Measurements from ENCODE around the gene VAMP8.

Gene VAMP8

DNA sequence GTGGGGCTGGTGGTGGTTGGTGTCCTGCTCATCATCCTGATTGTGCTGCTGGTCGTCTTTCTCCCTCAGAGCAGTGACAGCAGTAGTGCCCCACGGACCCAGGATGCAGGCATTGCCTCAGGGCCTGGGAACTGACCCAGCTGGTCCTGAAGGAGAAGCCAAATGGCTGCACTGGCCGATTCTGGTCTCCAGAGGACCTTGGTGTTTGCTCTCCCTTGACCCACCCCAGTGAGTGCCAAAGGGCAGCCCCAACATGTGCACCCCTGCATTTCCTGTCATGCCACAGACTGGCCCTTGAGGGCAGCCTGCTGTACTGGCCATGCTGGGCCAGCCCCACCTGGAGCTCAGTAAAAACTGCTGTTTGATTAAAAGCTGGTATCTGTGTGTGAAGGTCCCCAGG, 15.6 kb downstream of the VAMP8 start:
- Histone ChIP-seq H3K9me2 (replicated peaks; ENCODE audit: control insufficient read depth, low read length) (no peaks in the 10 kb centered on the region), H3F3A (ENCODE audit: control insufficient read depth, insufficient read depth) (no peaks in the 10 kb centered on the region), H3K27me3 (ENCODE audit: control insufficient read depth, low read length) (no peaks in the 10 kb centered on the region), H3K4me1 (ENCODE audit: control insufficient read depth, low read length) (peaks cover 29% of the 10 kb centered on the region), H3K4me3 (ENCODE audit: low read length) (no peak overlapping the region), H3K9me3 (ENCODE audit: control insufficient read depth, insufficient read depth, low read length) (no peaks in the 10 kb centered on the region), H3K79me2 (ENCODE audit: control insufficient read depth, low read length) (peaks cover 34% of the 10 kb centered on the region), H3K36me3 (ENCODE audit: control insufficient read depth, low read length) (peaks cover 18% of the 10 kb centered on the region), H3K27ac (ENCODE audit: low read depth, low read length) (no peak overlapping the region), H3K4me2 (ENCODE audit: low read length) (no peak overlapping the region), H4K20me1 (ENCODE audit: control insufficient read depth, insufficient read depth, low read depth, low read length) (no peaks in the 10 kb centered on the region)
- TF ChIP-seq, protein P1, sequence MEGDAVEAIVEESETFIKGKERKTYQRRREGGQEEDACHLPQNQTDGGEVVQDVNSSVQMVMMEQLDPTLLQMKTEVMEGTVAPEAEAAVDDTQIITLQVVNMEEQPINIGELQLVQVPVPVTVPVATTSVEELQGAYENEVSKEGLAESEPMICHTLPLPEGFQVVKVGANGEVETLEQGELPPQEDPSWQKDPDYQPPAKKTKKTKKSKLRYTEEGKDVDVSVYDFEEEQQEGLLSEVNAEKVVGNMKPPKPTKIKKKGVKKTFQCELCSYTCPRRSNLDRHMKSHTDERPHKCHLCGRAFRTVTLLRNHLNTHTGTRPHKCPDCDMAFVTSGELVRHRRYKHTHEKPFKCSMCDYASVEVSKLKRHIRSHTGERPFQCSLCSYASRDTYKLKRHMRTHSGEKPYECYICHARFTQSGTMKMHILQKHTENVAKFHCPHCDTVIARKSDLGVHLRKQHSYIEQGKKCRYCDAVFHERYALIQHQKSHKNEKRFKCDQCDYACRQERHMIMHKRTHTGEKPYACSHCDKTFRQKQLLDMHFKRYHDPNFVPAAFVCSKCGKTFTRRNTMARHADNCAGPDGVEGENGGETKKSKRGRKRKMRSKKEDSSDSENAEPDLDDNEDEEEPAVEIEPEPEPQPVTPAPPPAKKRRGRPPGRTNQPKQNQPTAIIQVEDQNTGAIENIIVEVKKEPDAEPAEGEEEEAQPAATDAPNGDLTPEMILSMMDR (IDR thresholded peaks at IDR 0.05; ENCODE audit: low read depth, low read length, poor library complexity, severe bottlenecking): no peak
- no peak for TF ChIP-seq EZH2phosphoT487 (IDR thresholded peaks at IDR 0.05; ENCODE audit: borderline replicate concordance, low read length)

DNA sequence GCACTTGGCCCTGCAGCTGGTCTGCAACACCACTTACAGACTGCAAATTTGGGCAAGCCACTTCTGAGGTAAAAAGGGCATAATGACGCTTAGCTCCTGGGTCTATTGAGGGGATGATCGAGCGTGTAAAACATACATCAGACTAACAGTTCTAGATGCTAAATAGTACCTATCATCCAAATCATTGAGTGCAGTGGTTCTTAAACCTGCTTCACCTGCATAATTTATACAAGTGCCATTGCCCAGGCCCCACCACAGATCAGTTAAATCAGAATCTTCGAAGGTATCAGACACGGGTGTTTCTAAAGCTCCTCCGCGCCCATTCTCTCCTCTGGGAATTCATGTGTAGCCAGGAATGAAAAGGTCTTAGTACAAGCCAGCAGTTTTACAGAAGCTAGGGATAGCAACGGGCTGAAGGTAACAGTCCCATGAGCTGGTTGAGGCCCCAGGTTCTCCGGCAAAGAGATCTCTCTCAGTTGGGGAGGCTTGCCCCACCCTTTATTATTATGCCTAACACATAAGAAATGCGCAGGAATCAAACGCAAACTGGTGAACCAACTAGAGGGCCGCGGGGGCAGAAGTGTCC, 17.4 kb downstream of the VAMP8 start:
- peaks cover 34% of the 10 kb centered on the region for H3K79me2 ChIP-seq (ENCODE audit: control insufficient read depth, low read length)
- no peaks in the 10 kb centered on the region for H3F3A ChIP-seq (ENCODE audit: control insufficient read depth, insufficient read depth)
- no peaks in the 10 kb centered on the region for H3K9me3 ChIP-seq (ENCODE audit: control insufficient read depth, insufficient read depth, low read length)
- peak overlapping the region; percentile 85 for H3K4me2 ChIP-seq (ENCODE audit: low read length)
- H3K27me3 ChIP-seq (ENCODE audit: control insufficient read depth, low read length): no peaks in the 10 kb centered on the region
- peak overlapping the region; percentile 25 for H3K27ac ChIP-seq (ENCODE audit: low read depth, low read length)
- TF ChIP-seq, protein P1 (IDR thresholded peaks at IDR 0.05; ENCODE audit: low read depth, low read length, poor library complexity, severe bottlenecking): no peak
- TF ChIP-seq EZH2phosphoT487 (IDR thresholded peaks at IDR 0.05; ENCODE audit: borderline replicate concordance, low read length): no peak
- no peaks in the 10 kb centered on the region for H4K20me1 ChIP-seq (ENCODE audit: control insufficient read depth, insufficient read depth, low read depth, low read length)
- peak overlapping the region; percentile 96 for H3K4me3 ChIP-seq (ENCODE audit: low read length)
- H3K4me1 ChIP-seq (ENCODE audit: control insufficient read depth, low read length): peaks cover 36% of the 10 kb centered on the region
- H3K9me2 ChIP-seq (replicated peaks; ENCODE audit: control insufficient read depth, low read length): no peaks in the 10 kb centered on the region
- peaks cover 22% of the 10 kb centered on the region for H3K36me3 ChIP-seq (ENCODE audit: control insufficient read depth, low read length)

DNA sequence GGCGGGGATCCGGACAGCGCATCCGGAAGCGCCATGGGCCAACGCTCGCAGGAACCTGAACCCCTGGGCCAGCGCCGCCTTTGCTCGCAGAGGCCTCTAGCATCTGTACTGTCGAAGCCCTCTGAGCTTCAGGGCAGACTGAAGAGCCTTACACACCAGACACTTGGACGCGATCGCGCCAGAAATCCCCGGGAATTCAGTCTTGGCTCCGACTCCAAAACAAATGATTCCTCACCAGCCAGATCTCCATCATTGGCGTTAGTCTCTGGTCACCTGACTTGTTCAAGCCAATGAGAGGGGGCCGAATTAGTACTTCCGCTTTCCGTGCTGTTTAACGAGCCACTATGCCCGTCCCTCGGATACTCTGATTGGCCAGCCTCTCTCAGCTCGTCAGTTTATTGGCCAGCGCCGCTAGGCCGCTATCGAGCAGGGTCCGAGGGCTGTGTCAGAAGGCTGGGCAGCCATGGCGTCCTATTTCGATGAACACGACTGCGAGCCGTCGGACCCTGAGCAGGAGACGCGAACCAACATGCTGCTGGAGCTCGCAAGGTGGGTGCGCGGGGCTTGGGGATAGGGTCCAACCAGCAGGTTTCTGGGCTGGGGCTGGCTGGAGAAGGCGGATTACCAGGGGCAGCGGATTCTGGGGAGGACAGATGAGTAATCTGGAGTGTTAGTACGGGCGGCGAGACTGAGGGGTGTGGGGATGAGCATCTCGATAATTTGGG, 18.1 kb downstream of the VAMP8 start, which contains the start of gene RNF181:
Gene RNF181, plus strand, starts transcription at position 445 of the 725 bp plus-strand sequence. Its CDS starts 19 bp downstream, at position 464.
- H3K4me1 ChIP-seq (ENCODE audit: control insufficient read depth, low read length): peaks cover 36% of the 10 kb centered on the region
- H3K27me3 ChIP-seq (ENCODE audit: control insufficient read depth, low read length): no peaks in the 10 kb centered on the region
- no peak for TF ChIP-seq EZH2phosphoT487 (IDR thresholded peaks at IDR 0.05; ENCODE audit: borderline replicate concordance, low read length)
- TF ChIP-seq, protein P1 (IDR thresholded peaks at IDR 0.05; ENCODE audit: low read depth, low read length, poor library complexity, severe bottlenecking): no peak
- peaks cover 22% of the 10 kb centered on the region for H3K36me3 ChIP-seq (ENCODE audit: control insufficient read depth, low read length)
- H3K79me2 ChIP-seq (ENCODE audit: control insufficient read depth, low read length): peaks cover 34% of the 10 kb centered on the region
- no peaks in the 10 kb centered on the region for H4K20me1 ChIP-seq (ENCODE audit: control insufficient read depth, insufficient read depth, low read depth, low read length)
- peak within 1 kb of the TSS; percentile 85 for H3K4me2 ChIP-seq (ENCODE audit: low read length)
- no peaks in the 10 kb centered on the region for H3K9me2 ChIP-seq (replicated peaks; ENCODE audit: control insufficient read depth, low read length)
- no peaks in the 10 kb centered on the region for H3K9me3 ChIP-seq (ENCODE audit: control insufficient read depth, insufficient read depth, low read length)
- peak within 1 kb of the TSS; percentile 25 for H3K27ac ChIP-seq (ENCODE audit: low read depth, low read length)
- H3K4me3 ChIP-seq (ENCODE audit: low read length): peak within 1 kb of the TSS; percentile 96
- no peaks in the 10 kb centered on the region for H3F3A ChIP-seq (ENCODE audit: control insufficient read depth, insufficient read depth)

Data from DOHH2 (cell line).